ENCODE measurements around the gene SDHAF1.

GRCh38 chr19:35973487-35973886 is 21.5 kb upstream of the SDHAF1 start:
- TF ChIP-seq CTCF (IDR thresholded peaks at IDR 0.05; ENCODE audit: low read length) (no peak), EZH2 (IDR thresholded peaks at IDR 0.05; ENCODE audit: borderline replicate concordance, low read length) (no peak)
